Measurements from ENCODE around the gene MYH14. TPM values are rescaled to one million over a fixed set of nuclear protein-coding genes. Genes with fewer than 3 reads are reported as not detected.

The MYH14 gene
- total and polyA plus RNA-seq, 9 of the 15 experiments (the other 6 are each of a cell fraction or from before 2014, with no cell fraction given), result 0.04 to 0.86 (median 0.19) TPM; not detected in 2

GRCh38 chr19:50175924-50176323, 27.5 kb upstream of the MYH14 start (continued):
- TF ChIP-seq ZHX1 (conservative IDR thresholded peaks at IDR 0.05; ENCODE audit: low read length), result no peak
- peak; percentile 90 for TF ChIP-seq TOE1 (IDR thresholded peaks at IDR 0.05; ENCODE audit: borderline replicate concordance)
- TF ChIP-seq TOE1 (CRISPR knock-in tag; IDR thresholded peaks at IDR 0.05; ENCODE audit: borderline replicate concordance, low read depth), result no peak
- TF ChIP-seq ZNF583 (CRISPR knock-in tag; IDR thresholded peaks at IDR 0.05), result no peak
- peak; percentile 83 for TF ChIP-seq RAD51 (IDR thresholded peaks at IDR 0.05; ENCODE audit: borderline replicate concordance, low read depth)
- TF ChIP-seq ELK1 (CRISPR knock-in tag; IDR thresholded peaks at IDR 0.05), result no peak
- TF ChIP-seq, protein P1, sequence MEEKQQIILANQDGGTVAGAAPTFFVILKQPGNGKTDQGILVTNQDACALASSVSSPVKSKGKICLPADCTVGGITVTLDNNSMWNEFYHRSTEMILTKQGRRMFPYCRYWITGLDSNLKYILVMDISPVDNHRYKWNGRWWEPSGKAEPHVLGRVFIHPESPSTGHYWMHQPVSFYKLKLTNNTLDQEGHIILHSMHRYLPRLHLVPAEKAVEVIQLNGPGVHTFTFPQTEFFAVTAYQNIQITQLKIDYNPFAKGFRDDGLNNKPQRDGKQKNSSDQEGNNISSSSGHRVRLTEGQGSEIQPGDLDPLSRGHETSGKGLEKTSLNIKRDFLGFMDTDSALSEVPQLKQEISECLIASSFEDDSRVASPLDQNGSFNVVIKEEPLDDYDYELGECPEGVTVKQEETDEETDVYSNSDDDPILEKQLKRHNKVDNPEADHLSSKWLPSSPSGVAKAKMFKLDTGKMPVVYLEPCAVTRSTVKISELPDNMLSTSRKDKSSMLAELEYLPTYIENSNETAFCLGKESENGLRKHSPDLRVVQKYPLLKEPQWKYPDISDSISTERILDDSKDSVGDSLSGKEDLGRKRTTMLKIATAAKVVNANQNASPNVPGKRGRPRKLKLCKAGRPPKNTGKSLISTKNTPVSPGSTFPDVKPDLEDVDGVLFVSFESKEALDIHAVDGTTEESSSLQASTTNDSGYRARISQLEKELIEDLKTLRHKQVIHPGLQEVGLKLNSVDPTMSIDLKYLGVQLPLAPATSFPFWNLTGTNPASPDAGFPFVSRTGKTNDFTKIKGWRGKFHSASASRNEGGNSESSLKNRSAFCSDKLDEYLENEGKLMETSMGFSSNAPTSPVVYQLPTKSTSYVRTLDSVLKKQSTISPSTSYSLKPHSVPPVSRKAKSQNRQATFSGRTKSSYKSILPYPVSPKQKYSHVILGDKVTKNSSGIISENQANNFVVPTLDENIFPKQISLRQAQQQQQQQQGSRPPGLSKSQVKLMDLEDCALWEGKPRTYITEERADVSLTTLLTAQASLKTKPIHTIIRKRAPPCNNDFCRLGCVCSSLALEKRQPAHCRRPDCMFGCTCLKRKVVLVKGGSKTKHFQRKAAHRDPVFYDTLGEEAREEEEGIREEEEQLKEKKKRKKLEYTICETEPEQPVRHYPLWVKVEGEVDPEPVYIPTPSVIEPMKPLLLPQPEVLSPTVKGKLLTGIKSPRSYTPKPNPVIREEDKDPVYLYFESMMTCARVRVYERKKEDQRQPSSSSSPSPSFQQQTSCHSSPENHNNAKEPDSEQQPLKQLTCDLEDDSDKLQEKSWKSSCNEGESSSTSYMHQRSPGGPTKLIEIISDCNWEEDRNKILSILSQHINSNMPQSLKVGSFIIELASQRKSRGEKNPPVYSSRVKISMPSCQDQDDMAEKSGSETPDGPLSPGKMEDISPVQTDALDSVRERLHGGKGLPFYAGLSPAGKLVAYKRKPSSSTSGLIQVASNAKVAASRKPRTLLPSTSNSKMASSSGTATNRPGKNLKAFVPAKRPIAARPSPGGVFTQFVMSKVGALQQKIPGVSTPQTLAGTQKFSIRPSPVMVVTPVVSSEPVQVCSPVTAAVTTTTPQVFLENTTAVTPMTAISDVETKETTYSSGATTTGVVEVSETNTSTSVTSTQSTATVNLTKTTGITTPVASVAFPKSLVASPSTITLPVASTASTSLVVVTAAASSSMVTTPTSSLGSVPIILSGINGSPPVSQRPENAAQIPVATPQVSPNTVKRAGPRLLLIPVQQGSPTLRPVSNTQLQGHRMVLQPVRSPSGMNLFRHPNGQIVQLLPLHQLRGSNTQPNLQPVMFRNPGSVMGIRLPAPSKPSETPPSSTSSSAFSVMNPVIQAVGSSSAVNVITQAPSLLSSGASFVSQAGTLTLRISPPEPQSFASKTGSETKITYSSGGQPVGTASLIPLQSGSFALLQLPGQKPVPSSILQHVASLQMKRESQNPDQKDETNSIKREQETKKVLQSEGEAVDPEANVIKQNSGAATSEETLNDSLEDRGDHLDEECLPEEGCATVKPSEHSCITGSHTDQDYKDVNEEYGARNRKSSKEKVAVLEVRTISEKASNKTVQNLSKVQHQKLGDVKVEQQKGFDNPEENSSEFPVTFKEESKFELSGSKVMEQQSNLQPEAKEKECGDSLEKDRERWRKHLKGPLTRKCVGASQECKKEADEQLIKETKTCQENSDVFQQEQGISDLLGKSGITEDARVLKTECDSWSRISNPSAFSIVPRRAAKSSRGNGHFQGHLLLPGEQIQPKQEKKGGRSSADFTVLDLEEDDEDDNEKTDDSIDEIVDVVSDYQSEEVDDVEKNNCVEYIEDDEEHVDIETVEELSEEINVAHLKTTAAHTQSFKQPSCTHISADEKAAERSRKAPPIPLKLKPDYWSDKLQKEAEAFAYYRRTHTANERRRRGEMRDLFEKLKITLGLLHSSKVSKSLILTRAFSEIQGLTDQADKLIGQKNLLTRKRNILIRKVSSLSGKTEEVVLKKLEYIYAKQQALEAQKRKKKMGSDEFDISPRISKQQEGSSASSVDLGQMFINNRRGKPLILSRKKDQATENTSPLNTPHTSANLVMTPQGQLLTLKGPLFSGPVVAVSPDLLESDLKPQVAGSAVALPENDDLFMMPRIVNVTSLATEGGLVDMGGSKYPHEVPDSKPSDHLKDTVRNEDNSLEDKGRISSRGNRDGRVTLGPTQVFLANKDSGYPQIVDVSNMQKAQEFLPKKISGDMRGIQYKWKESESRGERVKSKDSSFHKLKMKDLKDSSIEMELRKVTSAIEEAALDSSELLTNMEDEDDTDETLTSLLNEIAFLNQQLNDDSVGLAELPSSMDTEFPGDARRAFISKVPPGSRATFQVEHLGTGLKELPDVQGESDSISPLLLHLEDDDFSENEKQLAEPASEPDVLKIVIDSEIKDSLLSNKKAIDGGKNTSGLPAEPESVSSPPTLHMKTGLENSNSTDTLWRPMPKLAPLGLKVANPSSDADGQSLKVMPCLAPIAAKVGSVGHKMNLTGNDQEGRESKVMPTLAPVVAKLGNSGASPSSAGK (IDR thresholded peaks at IDR 0.05), result peak; percentile 35

Measured in K562 (cell line).